Naive thymus-derived CD4-positive, alpha-beta T cell (primary cell): ENCODE data around the gene DNASE1L2. TPM values are rescaled to one million over a fixed set of nuclear protein-coding genes. Genes with fewer than 3 reads are reported as not detected.
"Not testable (repeated sequence)": the region's sequence is repeated elsewhere in the genome, so short reads cannot be mapped to it uniquely, and the experiment has no call there.

Source experiments
- ATAC-seq: fragments of 150-1000 bp; cut with Tn5 transposase; 2 replicates; pipeline ENCODE4 v1.10.0; 2021; ENCODE audit warnings: mild to moderate bottlenecking, moderate library complexity
- CTCF ChIA-PET: fragments of 350-600 bp; sonication (Branson Sonifier 250); formaldehyde crosslinking; loops from one replicate; lab custom pipeline; 2021; ENCODE audit warnings: antibody characterized with exemption; lab: Charles Lee
- POLR2A ChIA-PET: fragments of 350-600 bp; sonication (Branson Sonifier 250); formaldehyde crosslinking; loops from one replicate; lab custom pipeline; 2021; ENCODE audit warnings: antibody characterized with exemption, inconsistent platforms; lab: Charles Lee
- DNase-seq, 9 donors: peaks; one replicate each; pipeline versions ENCODE4 v3.0.0 to v3.0.0-alpha.2; 2020 to 2022; ENCODE audit warnings: mixed read lengths in 1 of 9
- H3K27ac ChIP-seq: one replicate; pipeline ENCODE4 v1.7.0; 2013; ENCODE audit warnings: mild to moderate bottlenecking, low read depth, low read length, moderate library complexity
- H3K27me3 ChIP-seq, 2 donors: one replicate each; pipeline ENCODE4 v1.7.0; 2013; ENCODE audit warnings: low read length in 2 of 2, mild to moderate bottlenecking in 2 of 2, moderate library complexity in 2 of 2; ENCODE audit not compliant: control insufficient read depth in 2 of 2, insufficient read depth in 2 of 2
- H3K36me3 ChIP-seq, 3 experiments: 1 replicate in 2 of 3; 2 replicates in 1 of 3; pipeline ENCODE4 v1.7.0; 2013; ENCODE audit warnings: low read length in 3 of 3, mild to moderate bottlenecking in 3 of 3, moderate library complexity in 1 of 3; ENCODE audit not compliant: insufficient read depth in 3 of 3, control insufficient read depth in 2 of 3
- H3K4me1 ChIP-seq, 2 donors: one replicate each; pipeline ENCODE4 v1.7.0; 2013; ENCODE audit warnings: low read length in 2 of 2, mild to moderate bottlenecking in 2 of 2, moderate library complexity in 1 of 2; ENCODE audit not compliant: control insufficient read depth in 2 of 2, insufficient read depth in 2 of 2
- H3K4me3 ChIP-seq: 2 replicates; pipeline ENCODE4 v1.7.0; 2013; ENCODE audit warnings: mild to moderate bottlenecking, low read length
- H3K9me3 ChIP-seq, 3 experiments: 1 replicate in 2 of 3; 2 replicates in 1 of 3; pipeline ENCODE4 v1.7.0; 2013; ENCODE audit warnings: low read length in 3 of 3; ENCODE audit not compliant: control insufficient read depth in 2 of 3
- H3K27ac Mint-ChIP-seq, 9 donors: one replicate each; pipeline ENCODE4 v1.8.0; 2020 to 2022; ENCODE audit warnings: mixed read lengths in 9 of 9, mild to moderate bottlenecking in 8 of 9, moderate library complexity in 5 of 9, inconsistent platforms in 2 of 9
- H3K27me3 Mint-ChIP-seq, 5 donors: one replicate each; pipeline ENCODE4 v1.8.0; 2021 to 2022; ENCODE audit warnings: mixed read lengths in 5 of 5, mild to moderate bottlenecking in 1 of 5
- H3K36me3 Mint-ChIP-seq, 5 donors: one replicate each; pipeline ENCODE4 v1.8.0; 2020 to 2022; ENCODE audit warnings: mixed read lengths in 5 of 5, mild to moderate bottlenecking in 3 of 5, inconsistent platforms in 1 of 5
- H3K4me1 Mint-ChIP-seq, 7 donors: one replicate each; pipeline ENCODE4 v1.8.0; 2020 to 2022; ENCODE audit warnings: mixed read lengths in 7 of 7, mild to moderate bottlenecking in 3 of 7, inconsistent platforms in 1 of 7
- H3K4me3 Mint-ChIP-seq, 10 donors: one replicate each; pipeline ENCODE4 v1.8.0; 2020 to 2022; ENCODE audit warnings: mild to moderate bottlenecking in 10 of 10, mixed read lengths in 10 of 10, moderate library complexity in 6 of 10, inconsistent platforms in 2 of 10
- H3K9me3 Mint-ChIP-seq, 11 donors: one replicate each; pipeline ENCODE4 v1.8.0; 2020 to 2022; ENCODE audit warnings: mixed read lengths in 11 of 11, mild to moderate bottlenecking in 4 of 11, inconsistent platforms in 1 of 11, moderate library complexity in 1 of 11
- intact Hi-C, 2 donors: fragments of 100-400 bp; cut with micrococcal nuclease; formaldehyde crosslinking; loops; one replicate each; pipeline ENCODE4 v1.15.1; 2023
- polyA plus RNA-seq, 2 donors: library from polyadenylated mRNA; unstranded; fragments of 300-500 nt; fragmentation: Illumina TruSeq; gene quantifications; one replicate each; pipeline ENCODE4 v1.2.3, GENCODE V29; 2021
- total RNA-seq, 6 experiments: library from RNA in 5 of 6; stranded (reverse) in 5 of 6; gene quantifications; 1 replicate in 5 of 6; 2 replicates in 1 of 6; pipeline ENCODE4 v1.2.3 and lab custom pipeline; 2021 to 2026

Gene DNASE1L2
- total and polyA plus RNA-seq, 7 experiments from 2014 or later, result 0.34 to 3.8 (median 2.2) TPM; not detected in 2

DNA sequence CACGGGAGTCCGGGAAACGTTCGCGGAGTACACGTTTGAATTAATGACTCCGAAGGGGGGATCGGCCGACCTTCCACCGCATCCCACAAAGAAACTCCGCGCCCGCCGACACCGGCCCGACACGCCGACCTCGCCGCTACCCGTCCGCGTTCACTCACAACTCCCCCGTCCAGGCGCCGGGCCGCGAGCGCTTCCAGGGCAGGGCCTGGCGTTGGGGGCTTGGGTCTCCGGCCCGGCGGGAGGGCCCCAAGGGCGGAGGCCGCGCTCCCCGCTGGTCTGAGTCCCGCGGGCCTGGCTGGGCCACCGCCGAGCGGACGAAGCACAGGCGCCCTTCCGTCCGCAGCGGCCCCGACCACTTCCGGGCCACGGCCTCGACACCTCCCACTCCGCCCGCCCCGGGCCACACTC, 31.3 kb downstream of the DNASE1L2 start:
- H3K4me1 ChIP-seq, result peaks cover 13 to 15% of the 10 kb centered on the region in 2 donors
- H3K27ac Mint-ChIP-seq, result peak overlapping the region; percentile 95 to 99 (median 98)
- peak in 1 of 9 donors; percentile 14 for DNase-seq
- H3K4me3 Mint-ChIP-seq, result peak overlapping the region; percentile 93 to 98 (median 95)
- H3K27ac ChIP-seq, result peak overlapping the region; percentile 91
- H3K9me3 ChIP-seq, H3K9me3 Mint-ChIP-seq, H3K27me3 ChIP-seq, CTCF ChIA-PET, H3K27me3 Mint-ChIP-seq: not testable (repeated sequence)
- H3K4me1 Mint-ChIP-seq, result peaks cover 16 to 42% (median 37%) of the 10 kb centered on the region in 7 donors
- POLR2A ChIA-PET, result interaction anchor here (1.0 kb wide), 1 partner anchor 16 kb away, joined by 4 read pairs; the partner anchor contains the start of gene ECI1
- peak overlapping the region; percentile 99 for H3K4me3 ChIP-seq
- ATAC-seq, result peak; percentile 64
- intact Hi-C loops, result loop anchor here (5.0 to 10.0 kb wide), 8 partner anchors 63 to 655 kb away; partner anchors contain the start of genes CCNF (in 1 of the 2), CRAMP1 (in 1 of the 2), ELOB (in 1 of the 2) and EME2 (in 1 of the 2)
- peaks cover 0 to 12% (median 10%) of the 10 kb centered on the region in 5 donors for H3K36me3 Mint-ChIP-seq
- peaks cover 3 to 30% (median 14%) of the 10 kb centered on the region in 3 experiments for H3K36me3 ChIP-seq

DNA sequence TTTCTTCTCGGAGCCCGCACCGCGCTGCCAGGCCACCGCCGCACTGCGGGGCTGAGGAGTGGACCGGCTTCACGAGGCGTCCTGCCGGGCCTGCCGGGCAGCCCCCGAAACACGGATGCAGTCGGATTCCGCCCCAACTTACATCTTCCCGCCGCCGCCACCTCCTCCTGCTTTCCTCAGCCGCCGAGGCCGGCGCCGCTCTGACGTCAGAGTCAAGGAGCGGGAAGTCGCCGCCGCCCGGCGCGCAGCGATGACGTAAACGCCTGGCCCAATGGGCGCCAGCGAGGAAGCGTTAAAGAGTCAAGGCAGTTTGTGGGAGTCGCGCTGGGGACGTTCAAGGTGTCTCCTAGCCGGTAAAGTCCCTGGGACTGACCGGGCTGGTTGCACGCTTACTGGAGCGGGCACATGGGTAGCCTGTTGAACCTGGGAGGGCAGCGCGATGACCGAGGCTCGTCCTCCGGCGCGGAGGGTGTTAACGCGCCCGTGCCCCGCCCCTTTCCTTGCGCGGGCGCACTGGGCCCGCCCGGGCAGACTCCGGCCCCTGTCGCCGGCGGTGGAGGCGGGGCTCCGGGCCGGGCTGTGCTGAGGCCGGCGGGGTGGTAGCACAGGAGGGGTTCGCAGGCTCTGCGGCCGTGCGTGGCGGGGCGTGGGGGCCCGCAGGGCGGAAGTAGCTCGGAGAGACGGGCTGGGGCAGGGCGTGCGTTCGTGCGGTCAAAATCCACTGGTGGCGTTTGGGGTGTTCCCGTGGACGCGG, 31.8 kb downstream of the DNASE1L2 start, which contains the start of gene RNPS1:
RNPS1 (minus strand) TSS at position 214 of the 754 bp plus-strand sequence. CDS start 3,483 bp downstream, outside the sequence.
- Mint-ChIP-seq H3K27me3 (peaks cover 0 to 2% (median 0%) of the 10 kb centered on the region in 5 donors), H3K27ac (peak within 1 kb of the TSS; percentile 95 to 99 (median 98)), H3K36me3 (peaks cover 0 to 7% (median 6%) of the 10 kb centered on the region in 5 donors), H3K4me3 (peak within 1 kb of the TSS; percentile 93 to 98 (median 95)), H3K4me1 (peaks cover 15 to 42% (median 35%) of the 10 kb centered on the region in 7 donors), H3K9me3 (peaks cover 0 to 3% (median 0%) of the 10 kb centered on the region in 11 donors)
- CTCF ChIA-PET, result no interaction called here
- ATAC-seq (peak; percentile 92), DNase-seq (peak; percentile 93 to 98 (median 96))
- Histone ChIP-seq H3K27ac (peak within 1 kb of the TSS; percentile 91), H3K9me3 (no peaks in the 10 kb centered on the region), H3K27me3 (no peaks in the 10 kb centered on the region), H3K4me3 (peak within 1 kb of the TSS; percentile 99), H3K36me3 (peaks cover 0 to 24% (median 8%) of the 10 kb centered on the region in 3 experiments), H3K4me1 (peaks cover 13 to 15% of the 10 kb centered on the region in 2 donors)
- intact Hi-C loops, result loop anchor here (1.0 to 10.0 kb wide), 19 partner anchors 17 to 656 kb away; partner anchors contain the start of genes ABCA3 (in 2 of the 2), ATP6V0C (in 2 of the 2), CCNF (in 2 of the 2) and E4F1 (in 2 of the 2)
- POLR2A ChIA-PET, result interaction anchor here (0.6 to 2.3 kb wide), 13 partner anchors 11 to 605 kb away, joined by 3 to 9 read pairs (median 4); partner anchors contain the start of genes ECI1, NTHL1, PGP and TRAF7

DNA sequence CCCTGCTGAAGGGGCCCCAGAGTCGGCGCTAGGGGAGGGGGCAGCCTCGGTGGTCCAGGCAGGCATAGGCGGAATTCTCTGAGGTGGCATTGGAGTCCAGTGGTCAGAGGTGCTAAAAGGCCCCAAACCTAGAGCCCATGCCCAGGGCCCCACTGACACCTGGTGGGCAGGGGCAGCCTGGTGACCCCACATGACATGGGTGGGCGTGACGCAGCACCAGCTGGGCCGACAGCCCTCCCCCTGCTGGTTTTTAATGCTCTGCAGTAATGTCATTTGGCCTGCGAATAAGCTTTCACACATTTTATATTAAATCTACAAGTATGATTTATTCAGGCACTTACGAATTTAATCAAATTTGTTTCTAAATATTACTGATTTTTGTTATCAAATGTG, 33.8 kb downstream of the DNASE1L2 start:
- H3K9me3 ChIP-seq, result no peaks in the 10 kb centered on the region
- H3K36me3 Mint-ChIP-seq, result peaks cover 0 to 6% (median 0%) of the 10 kb centered on the region in 5 donors
- ChIA-PET POLR2A (interaction anchor here (0.8 to 2.3 kb wide), 5 partner anchors 8 to 243 kb away, joined by 3 to 9 read pairs (median 5); partner anchors contain the start of genes ATP6V0C, ECI1, MLST8 and TRAF7), CTCF (no interaction called here)
- H3K4me3 ChIP-seq, result no peak overlapping the region
- peak overlapping the region in 1 of 9 donors; percentile 99 for H3K27ac Mint-ChIP-seq
- H3K27ac ChIP-seq, result no peak overlapping the region
- H3K4me1 ChIP-seq, result peaks cover 13 to 15% of the 10 kb centered on the region in 2 donors
- ATAC-seq, result no peak
- peak overlapping the region in 8 of 10 donors; percentile 93 to 98 (median 95) for H3K4me3 Mint-ChIP-seq
- peaks cover 0 to 3% (median 0%) of the 10 kb centered on the region in 11 donors for H3K9me3 Mint-ChIP-seq
- no peak for DNase-seq
- peaks cover 0 to 4% (median under 1%) of the 10 kb centered on the region in 3 experiments for H3K36me3 ChIP-seq
- peaks cover 0 to 2% (median 0%) of the 10 kb centered on the region in 5 donors for H3K27me3 Mint-ChIP-seq
- H3K4me1 Mint-ChIP-seq, result peaks cover 8 to 32% (median 26%) of the 10 kb centered on the region in 7 donors
- intact Hi-C loops, result no loop called here
- H3K27me3 ChIP-seq, result no peaks in the 10 kb centered on the region

GRCh38 chr16:2270588-2271470, 34.6 kb downstream of the DNASE1L2 start:
- Mint-ChIP-seq H3K27ac (peak overlapping the region in 1 of 9 donors; percentile 25), H3K9me3 (peaks cover 0 to 3% (median 0%) of the 10 kb centered on the region in 11 donors), H3K27me3 (peaks cover 0 to 2% (median 0%) of the 10 kb centered on the region in 5 donors), H3K4me3 (peak overlapping the region in 4 of 10 donors; percentile 9 to 26 (median 16)), H3K36me3 (peaks cover 0 to 6% (median 0%) of the 10 kb centered on the region in 5 donors), H3K4me1 (peaks cover 6 to 27% (median 20%) of the 10 kb centered on the region in 7 donors)
- Histone ChIP-seq H3K9me3 (no peaks in the 10 kb centered on the region), H3K27ac (no peak overlapping the region), H3K4me1 (peaks cover 13 to 15% of the 10 kb centered on the region in 2 donors), H3K4me3 (no peak overlapping the region), H3K36me3 (peaks cover 0 to 3% (median 0%) of the 10 kb centered on the region in 3 experiments), H3K27me3 (no peaks in the 10 kb centered on the region)
- no peak for ATAC-seq
- no peak for DNase-seq
- CTCF ChIA-PET, result no interaction called here
- intact Hi-C loops, result no loop called here
- POLR2A ChIA-PET, result interaction anchor here (0.6 to 1.8 kb wide), 5 partner anchors 9 to 488 kb away, joined by 3 to 6 read pairs (median 4); partner anchors contain the start of genes ATP6V0C, ECI1, MLST8 and NUBP2

DNA sequence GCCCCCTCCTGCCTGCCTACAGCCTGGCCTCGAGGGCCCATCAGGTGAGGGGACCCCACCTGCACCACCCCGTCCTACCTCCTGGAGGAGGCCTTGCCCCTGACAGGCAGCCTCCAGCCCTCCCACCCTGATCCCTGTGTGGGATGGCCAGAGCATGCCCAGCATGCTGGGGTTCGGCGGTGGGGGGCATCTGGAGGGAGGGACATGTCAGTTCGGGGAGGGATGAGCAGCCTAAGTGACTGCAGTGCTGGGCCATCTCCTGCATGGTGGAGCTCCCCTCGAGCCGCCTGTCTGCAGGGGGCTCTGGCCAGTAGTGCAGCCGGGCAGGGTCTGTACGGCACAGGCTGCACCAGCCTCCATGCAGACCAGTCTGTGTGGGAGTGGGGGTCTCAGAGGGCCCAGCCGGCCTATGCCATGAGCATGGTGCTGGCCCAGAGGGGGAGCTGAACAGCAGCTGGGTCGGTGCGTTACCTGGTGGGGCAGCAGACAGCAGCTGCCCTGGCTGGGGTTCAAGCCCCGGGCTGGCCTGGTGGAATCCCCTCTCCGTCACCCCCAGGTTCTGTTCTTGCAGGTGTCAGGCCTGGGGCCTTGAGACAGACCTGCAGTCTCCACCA, 35.7 kb downstream of the DNASE1L2 start:
- Histone ChIP-seq H3K4me3 (no peak overlapping the region), H3K4me1 (peaks cover 8 to 9% of the 10 kb centered on the region in 2 donors), H3K27me3 (no peaks in the 10 kb centered on the region), H3K27ac (no peak overlapping the region), H3K9me3 (no peaks in the 10 kb centered on the region), H3K36me3 (peaks cover 0 to 3% (median 0%) of the 10 kb centered on the region in 3 experiments)
- POLR2A ChIA-PET, result no interaction called here
- peaks cover 0 to 3% (median 0%) of the 10 kb centered on the region in 11 donors for H3K9me3 Mint-ChIP-seq
- H3K27ac Mint-ChIP-seq, result no peak overlapping the region
- peaks cover 0 to 2% (median 0%) of the 10 kb centered on the region in 5 donors for H3K27me3 Mint-ChIP-seq
- H3K36me3 Mint-ChIP-seq, result peaks cover 0 to 4% (median 0%) of the 10 kb centered on the region in 5 donors
- ATAC-seq (no peak), DNase-seq (no peak)
- intact Hi-C loops, result no loop called here
- H3K4me1 Mint-ChIP-seq, result peaks cover 6 to 16% (median 11%) of the 10 kb centered on the region in 7 donors
- H3K4me3 Mint-ChIP-seq, result no peak overlapping the region
- CTCF ChIA-PET, result no interaction called here
